ENCODE results near the gene TBC1D10B. TPM values are rescaled to one million over a fixed set of nuclear protein-coding genes. Genes with fewer than 3 reads are reported as not detected.
"Not testable (repeated sequence)": the region's sequence is repeated elsewhere in the genome, so short reads cannot be mapped to it uniquely, and the experiment has no call there.

TBC1D10B gene
- total RNA-seq, 2 experiments from 2014 or later: 54.7 to 54.8 TPM

DNA sequence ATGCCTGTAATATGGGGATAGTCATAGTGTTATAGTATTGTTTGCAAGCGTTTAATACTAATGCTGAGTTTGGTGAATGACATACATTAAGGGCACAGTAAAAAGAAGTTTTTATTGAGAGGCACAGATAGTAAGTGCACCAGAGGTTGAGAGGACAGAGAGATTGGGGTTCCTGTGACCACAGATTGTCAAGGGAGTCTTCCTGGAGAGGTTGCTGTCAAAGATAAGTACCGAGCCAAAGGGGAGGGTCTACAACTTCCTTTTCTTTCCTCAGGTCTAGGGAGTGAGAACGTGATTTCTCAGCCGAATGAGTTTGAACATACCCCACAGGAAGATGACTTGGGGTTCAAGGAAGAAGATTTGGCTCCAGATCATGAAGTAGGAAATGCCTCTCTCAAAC is 26.8 kb upstream of the TBC1D10B start:
- H3K4me3 Mint-ChIP-seq: peak overlapping the region; percentile 39
- H3K36me3 Mint-ChIP-seq: peaks cover 15% of the 10 kb centered on the region
- ChIA-PET POLR2A (interaction anchor here (2.5 kb wide), 1 partner anchor 14 kb away, joined by 20 read pairs; the partner anchor contains the start of gene SEPTIN1), CTCF (interaction anchor here (1.1 to 3.5 kb wide), 5 partner anchors 10 to 285 kb away, joined by 3 to 48 read pairs (median 9); partner anchors contain the start of genes SEPTIN1 and ZNF771)
- H3K27ac Mint-ChIP-seq: no peak overlapping the region
- intact Hi-C loops (cut with micrococcal nuclease): no loop called here
- DNase-seq: no peak
- no peaks in the 10 kb centered on the region for H3K9me3 Mint-ChIP-seq
- peaks cover 38% of the 10 kb centered on the region for H3K4me1 Mint-ChIP-seq (ENCODE audit: low read depth)
- no peaks in the 10 kb centered on the region for H3K27me3 Mint-ChIP-seq

- Mint-ChIP-seq H3K36me3 (peaks cover 15% of the 10 kb centered on the region), H3K4me3 (peak overlapping the region; percentile 39), H3K4me1 (ENCODE audit: low read depth) (peaks cover 37% of the 10 kb centered on the region)
- H3K27me3 Mint-ChIP-seq; H3K9me3 Mint-ChIP-seq; intact Hi-C loops (cut with micrococcal nuclease); H3K27ac Mint-ChIP-seq; DNase-seq: not testable (repeated sequence)
- ChIA-PET CTCF (interaction anchor here (1.7 to 3.5 kb wide), 6 partner anchors 11 to 284 kb away, joined by 5 to 48 read pairs (median 8); partner anchors contain the start of genes SEPTIN1 and ZNF771), POLR2A (interaction anchor here (0.8 to 2.5 kb wide), 6 partner anchors 11 to 161 kb away, joined by 3 to 20 read pairs (median 4); partner anchors contain the start of genes SEPTIN1 and ZNF771)
Observed at GRCh38 chr16:30396627-30397026, 26.3 kb upstream of the TBC1D10B start.

- Mint-ChIP-seq H3K36me3 (peaks cover 15% of the 10 kb centered on the region), H3K27me3 (no peaks in the 10 kb centered on the region), H3K4me1 (ENCODE audit: low read depth) (peaks cover 34% of the 10 kb centered on the region), H3K9me3 (no peaks in the 10 kb centered on the region), H3K27ac (peak overlapping the region; percentile 52), H3K4me3 (peak overlapping the region; percentile 81)
- ChIA-PET POLR2A (interaction anchor here (0.8 to 2.5 kb wide), 7 partner anchors 11 to 162 kb away, joined by 3 to 20 read pairs (median 3); partner anchors contain the start of genes SEPTIN1 and ZNF771), CTCF (interaction anchor here (1.0 to 3.5 kb wide), 11 partner anchors 11 to 284 kb away, joined by 3 to 48 read pairs (median 5); partner anchors contain the start of genes SEPTIN1 and ZNF771)
- DNase-seq: no peak
- intact Hi-C loops (cut with micrococcal nuclease): loop anchor here (2.0 kb wide), 1 partner anchor 15 kb away; no protein-coding TSS in a partner anchor
Observed at GRCh38 chr16:30395992-30396585, 25.8 kb upstream of the TBC1D10B start.

DNA sequence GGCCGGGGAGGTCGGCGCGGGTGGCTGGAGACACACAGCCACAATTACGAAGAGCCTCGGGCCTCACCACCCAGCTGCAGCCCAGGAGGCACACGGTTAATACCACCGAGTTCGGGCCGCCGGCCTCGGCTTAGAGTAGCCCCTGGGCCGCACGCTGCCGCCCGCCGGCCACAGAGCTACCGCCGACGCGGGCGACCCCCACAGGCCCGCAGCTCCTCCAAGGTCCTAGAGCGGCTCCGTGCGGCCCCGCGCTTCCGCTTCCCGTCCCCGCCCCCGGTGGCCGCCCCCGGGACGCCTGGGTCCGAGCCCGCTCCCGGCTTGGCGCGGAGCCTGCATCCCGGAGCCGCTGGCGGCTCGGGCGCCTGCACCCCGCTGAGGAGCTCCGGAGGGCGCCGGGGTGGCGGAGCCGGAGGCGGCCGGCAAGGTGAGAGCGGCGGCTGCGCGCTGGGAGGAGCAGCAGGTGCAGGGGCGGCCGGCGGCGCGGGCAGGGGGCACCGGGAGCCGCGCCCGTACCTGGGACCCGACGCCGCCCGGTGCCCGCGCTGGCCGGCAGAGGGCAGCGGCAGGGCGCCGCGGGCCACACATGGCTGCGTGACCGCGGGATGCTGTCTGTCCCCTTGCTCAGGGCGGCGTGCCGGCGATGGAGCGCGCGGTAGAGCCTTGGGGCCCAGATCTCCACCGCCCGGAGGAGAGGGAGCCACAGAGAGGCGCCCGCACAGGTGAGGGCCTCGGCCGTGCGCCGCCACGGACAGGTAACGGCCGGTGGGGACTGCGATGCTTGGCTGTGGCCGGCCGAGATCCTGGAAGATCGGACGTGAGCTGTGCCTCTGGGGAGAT is 25.1 kb upstream of the TBC1D10B start, which contains the start of gene ZNF48:
ZNF48 (plus strand) TSS at position 266 of the 837 bp plus-strand sequence; CDS start at position 641, 375 bp downstream.
- Mint-ChIP-seq H3K36me3 (peaks cover 15% of the 10 kb centered on the region), H3K27ac (peak within 1 kb of the TSS; percentile 76), H3K4me1 (ENCODE audit: low read depth) (peaks cover 32% of the 10 kb centered on the region), H3K9me3 (no peaks in the 10 kb centered on the region), H3K27me3 (no peaks in the 10 kb centered on the region), H3K4me3 (peak within 1 kb of the TSS; percentile 81)
- CTCF ChIA-PET: interaction anchor here (0.6 to 3.5 kb wide), 14 partner anchors 12 to 283 kb away, joined by 3 to 48 read pairs (median 5); partner anchors contain the start of genes DCTPP1, SEPTIN1 and ZNF771
- intact Hi-C loops (cut with micrococcal nuclease): loop anchor here (2.0 kb wide), 1 partner anchor 15 kb away; no protein-coding TSS in a partner anchor
- POLR2A ChIA-PET: interaction anchor here (0.5 to 2.5 kb wide), 12 partner anchors 12 to 275 kb away, joined by 3 to 20 read pairs (median 3); partner anchors contain the start of genes SEPTIN1, ZNF689 and ZNF771
- DNase-seq: peak; percentile 64

DNA sequence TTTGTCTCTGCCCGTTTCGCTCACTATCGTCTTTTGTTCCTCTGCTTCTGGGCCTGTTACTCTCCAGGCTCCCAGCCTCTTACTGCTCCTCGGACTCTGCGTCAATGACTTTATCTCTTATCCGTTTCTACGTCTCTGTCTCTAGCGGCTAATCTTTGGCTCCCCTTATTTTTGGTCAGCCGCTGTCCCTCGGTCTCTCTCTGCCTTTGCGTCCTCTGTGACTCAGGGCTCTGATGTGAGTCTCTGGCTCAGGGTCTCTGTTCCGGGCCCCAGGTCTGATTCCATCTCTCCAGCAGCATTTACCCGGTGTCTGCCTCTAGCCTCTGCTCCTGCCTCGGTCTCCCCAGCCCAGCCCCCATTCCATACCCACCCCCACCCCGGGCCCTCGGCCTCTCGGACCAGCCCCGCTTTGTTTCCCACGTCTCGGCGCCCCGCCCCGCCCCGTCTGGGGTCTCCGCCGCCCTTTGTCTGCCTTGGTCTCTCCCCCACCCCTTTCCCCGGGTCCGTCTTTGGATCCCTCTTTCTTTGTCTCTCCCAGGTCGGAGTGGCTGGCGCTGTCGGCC is 24.4 kb upstream of the TBC1D10B start:
- POLR2A ChIA-PET: interaction anchor here (0.5 to 2.5 kb wide), 8 partner anchors 12 to 274 kb away, joined by 3 to 20 read pairs (median 4); partner anchors contain the start of genes SEPTIN1, ZNF689 and ZNF771
- H3K36me3 Mint-ChIP-seq: peaks cover 15% of the 10 kb centered on the region
- no peaks in the 10 kb centered on the region for H3K27me3 Mint-ChIP-seq
- no peaks in the 10 kb centered on the region for H3K9me3 Mint-ChIP-seq
- intact Hi-C loops (cut with micrococcal nuclease): loop anchor here (2.0 kb wide), 1 partner anchor 14 kb away; no protein-coding TSS in a partner anchor
- H3K4me1 Mint-ChIP-seq (ENCODE audit: low read depth): peaks cover 28% of the 10 kb centered on the region
- no peak for DNase-seq
- H3K27ac Mint-ChIP-seq: peak overlapping the region; percentile 76
- H3K4me3 Mint-ChIP-seq: peak overlapping the region; percentile 81
- CTCF ChIA-PET: interaction anchor here (0.6 to 3.5 kb wide), 11 partner anchors 13 to 234 kb away, joined by 3 to 48 read pairs (median 5); partner anchors contain the start of genes DCTPP1, SEPTIN1 and ZNF771

DNA sequence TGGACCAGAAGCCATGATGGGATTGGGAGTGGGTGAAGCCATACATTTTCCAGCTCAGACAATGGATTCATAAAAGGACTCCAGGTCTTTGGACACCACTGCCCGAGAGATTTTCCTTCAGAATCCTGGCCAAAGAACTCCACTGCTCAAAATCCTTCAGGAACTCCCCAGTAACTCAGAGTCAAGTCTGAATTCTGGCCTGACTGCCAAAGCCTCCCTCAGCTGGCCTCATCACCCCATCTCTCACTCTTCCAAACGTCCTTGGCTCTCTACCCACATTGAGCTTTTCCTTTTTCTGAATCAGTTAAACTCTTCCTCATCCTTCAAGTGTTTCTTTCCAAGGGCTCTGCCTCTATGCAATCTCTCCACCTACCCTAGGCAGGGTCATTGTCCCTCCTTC is 13.2 kb upstream of the TBC1D10B start:
- Mint-ChIP-seq H3K27ac (peak overlapping the region; percentile 95), H3K27me3 (no peaks in the 10 kb centered on the region), H3K36me3 (peaks cover 23% of the 10 kb centered on the region), H3K9me3 (no peaks in the 10 kb centered on the region), H3K4me3 (peak overlapping the region; percentile 95), H3K4me1 (ENCODE audit: low read depth) (peaks cover 39% of the 10 kb centered on the region)
- POLR2A ChIA-PET: interaction anchor here (0.6 to 2.5 kb wide), 6 partner anchors 9 to 629 kb away, joined by 3 to 20 read pairs (median 14); partner anchors contain the start of genes TBC1D10B, ZNF48 and ZNF771
- intact Hi-C loops (cut with micrococcal nuclease): loop anchor here (2.0 kb wide), 1 partner anchor 319 kb away; the partner anchor contains the start of gene ALDOA
- DNase-seq: no peak
- CTCF ChIA-PET: interaction anchor here (0.9 to 4.4 kb wide), 7 partner anchors 9 to 259 kb away, joined by 3 to 24 read pairs (median 12); partner anchors contain the start of genes DCTPP1, TBC1D10B, ZNF48 and ZNF771

GRCh38 chr16:30382111-30382881 is 12.0 kb upstream of the TBC1D10B start, which contains the start of gene SEPTIN1:
Gene SEPTIN1 (minus strand): TSS chr16:30382561. CDS start chr16:30382542, 19 bp downstream.
- H3K27ac Mint-ChIP-seq: peak within 1 kb of the TSS; percentile 95
- peaks cover 44% of the 10 kb centered on the region for H3K4me1 Mint-ChIP-seq (ENCODE audit: low read depth)
- intact Hi-C loops (cut with micrococcal nuclease): loop anchor here (2.0 kb wide), 1 partner anchor 317 kb away; the partner anchor contains the start of gene ALDOA
- CTCF ChIA-PET: interaction anchor here (0.9 to 4.4 kb wide), 9 partner anchors 10 to 258 kb away, joined by 3 to 24 read pairs (median 7); partner anchors contain the start of genes DCTPP1, TBC1D10B, ZNF48 and ZNF771
- H3K4me3 Mint-ChIP-seq: peak within 1 kb of the TSS; percentile 95
- no peaks in the 10 kb centered on the region for H3K9me3 Mint-ChIP-seq
- H3K27me3 Mint-ChIP-seq: no peaks in the 10 kb centered on the region
- peak; percentile 90 for DNase-seq
- POLR2A ChIA-PET: interaction anchor here (0.8 to 2.5 kb wide), 12 partner anchors 10 to 48 kb away, joined by 3 to 20 read pairs (median 4); partner anchors contain the start of genes CD2BP2, DCTPP1, TBC1D10B and ZNF48
- peaks cover 27% of the 10 kb centered on the region for H3K36me3 Mint-ChIP-seq

- H3K27me3 Mint-ChIP-seq: no peaks in the 10 kb centered on the region
- peak overlapping the region; percentile 95 for H3K27ac Mint-ChIP-seq
- CTCF ChIA-PET: interaction anchor here (0.9 to 4.4 kb wide), 6 partner anchors 11 to 248 kb away, joined by 3 to 24 read pairs (median 6); partner anchors contain the start of genes DCTPP1, ZNF48 and ZNF771
- H3K4me3 Mint-ChIP-seq: peak overlapping the region; percentile 95
- DNase-seq: peak; percentile 72
- POLR2A ChIA-PET: interaction anchor here (0.9 to 2.5 kb wide), 5 partner anchors 11 to 30 kb away, joined by 3 to 20 read pairs (median 16); partner anchors contain the start of genes TBC1D10B, ZNF48 and ZNF771
- no peaks in the 10 kb centered on the region for H3K9me3 Mint-ChIP-seq
- peaks cover 27% of the 10 kb centered on the region for H3K36me3 Mint-ChIP-seq
- H3K4me1 Mint-ChIP-seq (ENCODE audit: low read depth): peaks cover 49% of the 10 kb centered on the region
- intact Hi-C loops (cut with micrococcal nuclease): loop anchor here (2.0 kb wide), 2 partner anchors 13 to 317 kb away; partner anchors contain the start of genes ALDOA and ZNF48
Observed at GRCh38 chr16:30381291-30382041, 11.2 kb upstream of the TBC1D10B start.

DNA sequence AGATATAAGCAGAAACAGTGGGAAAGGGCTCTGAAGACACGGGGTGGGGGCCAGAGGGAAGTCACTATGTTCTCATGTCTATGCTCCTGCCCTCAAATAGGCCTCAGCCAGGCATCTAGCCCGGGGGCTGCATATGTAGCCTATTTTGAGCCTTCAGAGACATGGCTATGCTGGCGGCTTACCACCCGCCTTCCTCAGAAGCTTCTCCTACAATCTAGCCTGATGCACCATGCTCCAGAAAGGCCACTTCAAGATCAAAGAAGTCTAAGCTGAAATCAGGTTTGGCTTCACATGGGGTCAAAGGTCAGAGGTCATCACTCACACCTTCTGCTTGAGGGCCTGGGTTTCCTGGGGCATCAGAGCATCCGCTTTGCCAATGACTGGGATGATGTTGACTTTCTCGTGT is 10.5 kb upstream of the TBC1D10B start:
- peak overlapping the region; percentile 95 for H3K27ac Mint-ChIP-seq
- no peak for DNase-seq
- H3K36me3 Mint-ChIP-seq: peaks cover 27% of the 10 kb centered on the region
- H3K27me3 Mint-ChIP-seq: no peaks in the 10 kb centered on the region
- ChIA-PET CTCF (interaction anchor here (0.9 to 4.4 kb wide), 4 partner anchors 12 to 49 kb away, joined by 3 to 24 read pairs (median 13); partner anchors contain the start of genes DCTPP1 and ZNF48), POLR2A (interaction anchor here (0.9 kb wide), 1 partner anchor 15 kb away, joined by 3 read pairs; no protein-coding TSS in a partner anchor)
- intact Hi-C loops (cut with micrococcal nuclease): loop anchor here (2.0 kb wide), 1 partner anchor 14 kb away; the partner anchor contains the start of gene ZNF48
- H3K9me3 Mint-ChIP-seq: no peaks in the 10 kb centered on the region
- H3K4me3 Mint-ChIP-seq: peak overlapping the region; percentile 95
- peaks cover 49% of the 10 kb centered on the region for H3K4me1 Mint-ChIP-seq (ENCODE audit: low read depth)
